ENCODE data around the gene MAGI2. TPM values are rescaled to one million over a fixed set of nuclear protein-coding genes. Genes with fewer than 3 reads are reported as not detected.

MAGI2 gene
- total RNA-seq, 1 experiment from 2014 or later, result 0.34 TPM

GRCh38 chr7:78996013-78996412 is 457.5 kb downstream of the MAGI2 start:
- Histone ChIP-seq H3K9me3 (ENCODE audit: low read depth, low read length, poor library complexity, severe bottlenecking) (no peaks in the 10 kb centered on the region), H3K36me3 (ENCODE audit: insufficient read depth, low read length, poor library complexity, severe bottlenecking) (no peaks in the 10 kb centered on the region), H3K4me1 (ENCODE audit: insufficient read depth, low read length, poor library complexity, severe bottlenecking) (no peaks in the 10 kb centered on the region), H3K4me3 (ENCODE audit: low read depth, low read length, poor library complexity, severe bottlenecking) (no peak overlapping the region), H3K27ac (ENCODE audit: low read depth, low read length, poor library complexity, severe bottlenecking) (no peak overlapping the region), H3K27me3 (replicated peaks; ENCODE audit: insufficient read depth, low read depth, low read length, poor library complexity) (no peaks in the 10 kb centered on the region)
- DNase-seq (ENCODE audit: low spot score), result no peak
- no TSS peak for BruUV-seq (replicated peaks)
- intact Hi-C loops (cut with micrococcal nuclease; ENCODE audit: unreplicated experiment), result no loop called here
- ChIA-PET POLR2A (ENCODE audit: low non-redundant PET) (no interaction called here), CTCF (interaction anchor here (1.2 kb wide), 1 partner anchor 250 kb away, joined by 3 read pairs; no protein-coding TSS in a partner anchor)
- TF ChIP-seq EZH2 (IDR thresholded peaks at IDR 0.05; ENCODE audit: borderline replicate concordance, low read depth, low read length, poor library complexity, severe bottlenecking) (no peak), CTCF (conservative IDR thresholded peaks at IDR 0.05; ENCODE audit: low read depth, low read length) (no peak)

GRCh38 chr7:78993341-78993740 is 460.1 kb downstream of the MAGI2 start:
- H3K9me3 ChIP-seq (ENCODE audit: low read depth, low read length, poor library complexity, severe bottlenecking), result no peaks in the 10 kb centered on the region
- no peaks in the 10 kb centered on the region for H3K27me3 ChIP-seq (replicated peaks; ENCODE audit: insufficient read depth, low read depth, low read length, poor library complexity)
- ChIA-PET CTCF (no interaction called here), POLR2A (ENCODE audit: low non-redundant PET) (no interaction called here)
- H3K27ac ChIP-seq (ENCODE audit: low read depth, low read length, poor library complexity, severe bottlenecking), result no peak overlapping the region
- H3K36me3 ChIP-seq (ENCODE audit: insufficient read depth, low read length, poor library complexity, severe bottlenecking), result no peaks in the 10 kb centered on the region
- BruUV-seq (replicated peaks), result no TSS peak
- peak; percentile 7 for DNase-seq (ENCODE audit: low spot score)
- no peak overlapping the region for H3K4me3 ChIP-seq (ENCODE audit: low read depth, low read length, poor library complexity, severe bottlenecking)
- H3K4me1 ChIP-seq (ENCODE audit: insufficient read depth, low read length, poor library complexity, severe bottlenecking), result no peaks in the 10 kb centered on the region
- intact Hi-C loops (cut with micrococcal nuclease; ENCODE audit: unreplicated experiment), result no loop called here
- TF ChIP-seq EZH2 (IDR thresholded peaks at IDR 0.05; ENCODE audit: borderline replicate concordance, low read depth, low read length, poor library complexity, severe bottlenecking) (no peak), CTCF (conservative IDR thresholded peaks at IDR 0.05; ENCODE audit: low read depth, low read length) (no peak)

- Histone ChIP-seq H3K36me3 (ENCODE audit: insufficient read depth, low read length, poor library complexity, severe bottlenecking) (no peaks in the 10 kb centered on the region), H3K27me3 (replicated peaks; ENCODE audit: insufficient read depth, low read depth, low read length, poor library complexity) (no peaks in the 10 kb centered on the region), H3K9me3 (ENCODE audit: low read depth, low read length, poor library complexity, severe bottlenecking) (no peaks in the 10 kb centered on the region), H3K27ac (ENCODE audit: low read depth, low read length, poor library complexity, severe bottlenecking) (no peak overlapping the region), H3K4me3 (ENCODE audit: low read depth, low read length, poor library complexity, severe bottlenecking) (no peak overlapping the region), H3K4me1 (ENCODE audit: insufficient read depth, low read length, poor library complexity, severe bottlenecking) (no peaks in the 10 kb centered on the region)
- intact Hi-C loops (cut with micrococcal nuclease; ENCODE audit: unreplicated experiment), result no loop called here
- DNase-seq (ENCODE audit: low spot score), result no peak
- ChIA-PET POLR2A (ENCODE audit: low non-redundant PET) (no interaction called here), CTCF (no interaction called here)
- TF ChIP-seq EZH2 (IDR thresholded peaks at IDR 0.05; ENCODE audit: borderline replicate concordance, low read depth, low read length, poor library complexity, severe bottlenecking) (no peak), CTCF (conservative IDR thresholded peaks at IDR 0.05; ENCODE audit: low read depth, low read length) (peak; percentile 47; the same call in 1 of the 2 replicates)
- BruUV-seq (replicated peaks), result no TSS peak
Measured at GRCh38 chr7:78985509-78985908, 468.0 kb downstream of the MAGI2 start.

Data from A673 (cell line).